ENCODE data around the gene ITSN1.
A peak's percentile ranks its signal among the peaks of the same experiment; 100 is the strongest.

Gene ITSN1

DNA sequence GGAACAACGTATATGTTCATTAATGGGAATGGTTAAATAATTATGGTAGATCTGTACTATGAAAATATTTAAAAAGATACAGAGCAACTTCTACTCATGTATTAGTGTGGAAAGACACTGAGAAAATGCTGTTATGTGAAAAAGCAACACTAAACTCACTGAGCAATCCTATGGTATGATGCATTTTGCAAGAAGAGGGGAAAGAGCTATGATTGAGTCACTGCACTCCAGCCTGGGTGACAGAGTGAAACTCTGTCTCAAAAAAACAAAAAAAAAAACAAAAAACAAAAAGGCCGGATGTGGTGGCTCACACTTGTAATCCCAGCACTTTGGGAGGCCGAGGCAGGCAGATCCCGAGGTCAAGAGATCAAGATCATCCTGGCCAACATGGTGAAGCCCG is 228.9 kb downstream of the ITSN1 start:
- DNase-seq (ENCODE audit: low read depth) = peak; percentile 37
- TF ChIP-seq, protein P1, sequence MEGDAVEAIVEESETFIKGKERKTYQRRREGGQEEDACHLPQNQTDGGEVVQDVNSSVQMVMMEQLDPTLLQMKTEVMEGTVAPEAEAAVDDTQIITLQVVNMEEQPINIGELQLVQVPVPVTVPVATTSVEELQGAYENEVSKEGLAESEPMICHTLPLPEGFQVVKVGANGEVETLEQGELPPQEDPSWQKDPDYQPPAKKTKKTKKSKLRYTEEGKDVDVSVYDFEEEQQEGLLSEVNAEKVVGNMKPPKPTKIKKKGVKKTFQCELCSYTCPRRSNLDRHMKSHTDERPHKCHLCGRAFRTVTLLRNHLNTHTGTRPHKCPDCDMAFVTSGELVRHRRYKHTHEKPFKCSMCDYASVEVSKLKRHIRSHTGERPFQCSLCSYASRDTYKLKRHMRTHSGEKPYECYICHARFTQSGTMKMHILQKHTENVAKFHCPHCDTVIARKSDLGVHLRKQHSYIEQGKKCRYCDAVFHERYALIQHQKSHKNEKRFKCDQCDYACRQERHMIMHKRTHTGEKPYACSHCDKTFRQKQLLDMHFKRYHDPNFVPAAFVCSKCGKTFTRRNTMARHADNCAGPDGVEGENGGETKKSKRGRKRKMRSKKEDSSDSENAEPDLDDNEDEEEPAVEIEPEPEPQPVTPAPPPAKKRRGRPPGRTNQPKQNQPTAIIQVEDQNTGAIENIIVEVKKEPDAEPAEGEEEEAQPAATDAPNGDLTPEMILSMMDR (conservative IDR thresholded peaks at IDR 0.05; ENCODE audit: control insufficient read depth, insufficient read depth, low read depth, low read length) = no peak
- H3K4me3 ChIP-seq (ENCODE audit: control insufficient read depth, low read depth, low read length) = no peak overlapping the region

DNA sequence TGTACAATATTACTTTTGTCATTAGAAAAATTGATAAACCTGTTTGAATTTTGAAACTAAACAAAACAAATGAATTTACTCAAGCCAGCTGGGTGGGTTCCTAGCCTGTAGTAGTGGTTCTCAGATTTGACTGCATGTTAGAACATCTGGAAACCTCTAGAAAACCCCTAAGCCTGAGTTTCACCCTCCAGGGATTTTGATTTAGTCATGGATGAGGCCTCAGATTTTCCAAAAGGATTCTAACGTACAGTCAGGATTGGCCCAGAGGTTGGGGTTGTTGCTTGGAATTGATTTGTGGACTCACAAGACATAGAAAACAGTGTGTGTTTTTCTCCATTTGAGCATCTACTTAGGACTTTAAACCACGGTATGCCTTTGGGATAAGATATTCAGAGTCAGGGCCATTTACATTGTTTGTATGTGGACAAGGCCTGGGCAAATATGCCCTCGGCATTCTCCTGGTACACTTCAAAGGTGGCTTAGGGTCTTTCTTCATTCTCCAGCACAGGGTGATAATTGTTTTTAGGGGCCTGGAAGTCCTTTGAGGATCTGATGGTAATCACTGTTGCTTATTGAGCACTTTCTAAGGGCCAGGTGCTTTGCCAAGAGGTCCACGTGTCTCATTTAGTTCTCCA is 230.7 kb downstream of the ITSN1 start:
- peak; percentile 42 for DNase-seq (ENCODE audit: low read depth)
- TF ChIP-seq, protein P1 (conservative IDR thresholded peaks at IDR 0.05; ENCODE audit: control insufficient read depth, insufficient read depth, low read depth, low read length) = no peak
- H3K4me3 ChIP-seq (ENCODE audit: control insufficient read depth, low read depth, low read length) = no peak overlapping the region

DNA sequence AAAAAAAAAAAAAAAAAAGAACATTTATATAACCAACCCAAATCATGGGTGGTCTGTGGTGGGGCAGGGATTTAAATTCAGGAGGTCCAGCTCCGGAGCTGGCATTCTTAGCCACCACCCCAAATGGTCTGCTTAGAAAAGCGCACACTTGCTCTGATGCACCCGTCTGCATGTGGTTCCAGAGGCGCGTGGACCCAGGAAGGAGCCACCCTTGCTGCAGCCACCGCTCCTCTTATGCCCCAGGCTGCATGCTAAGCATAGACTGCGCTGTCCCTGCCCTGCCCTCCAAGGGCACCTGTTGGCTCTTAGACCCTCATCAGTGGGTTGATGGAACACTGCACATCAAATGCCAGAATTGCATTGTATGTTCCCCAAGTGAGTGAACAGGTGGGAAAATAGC is 231.9 kb downstream of the ITSN1 start:
- no peak overlapping the region for H3K4me3 ChIP-seq (ENCODE audit: control insufficient read depth, low read depth, low read length)
- DNase-seq (ENCODE audit: low read depth) = no peak
- TF ChIP-seq, protein P1 (conservative IDR thresholded peaks at IDR 0.05; ENCODE audit: control insufficient read depth, insufficient read depth, low read depth, low read length) = no peak

DNA sequence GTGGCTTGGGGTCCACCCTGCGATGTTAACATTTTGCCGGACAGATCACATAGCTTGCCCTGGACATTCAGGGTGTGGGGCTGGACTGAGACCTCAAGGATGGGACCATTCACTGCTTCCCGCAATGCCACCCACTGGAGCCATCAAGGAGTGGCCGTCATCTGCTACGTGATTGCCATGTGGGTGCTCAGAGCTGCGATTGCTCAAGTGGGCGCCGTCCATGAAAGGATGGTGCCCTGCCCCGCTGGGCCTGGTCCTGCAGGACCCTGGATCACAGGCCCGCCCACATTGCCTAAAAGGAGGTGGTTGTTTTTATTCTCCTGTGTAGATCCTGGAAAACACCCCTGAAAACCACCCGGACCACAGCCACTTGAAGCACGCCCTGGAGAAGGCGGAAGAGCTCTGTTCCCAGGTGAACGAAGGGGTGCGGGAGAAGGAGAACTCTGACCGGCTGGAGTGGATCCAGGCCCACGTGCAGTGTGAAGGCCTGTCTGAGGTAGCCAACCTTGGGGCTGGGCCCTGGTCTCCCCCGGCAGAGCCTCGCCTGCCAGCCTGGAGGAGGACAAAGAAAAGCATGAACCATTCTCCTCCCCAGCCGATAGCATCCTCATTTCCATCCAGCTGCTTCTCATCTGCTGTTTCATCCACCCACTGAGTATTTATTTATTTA is 232.9 kb downstream of the ITSN1 start:
- H3K4me3 ChIP-seq (ENCODE audit: control insufficient read depth, low read depth, low read length) = no peak overlapping the region
- DNase-seq (ENCODE audit: low read depth) = no peak
- TF ChIP-seq, protein P1 (conservative IDR thresholded peaks at IDR 0.05; ENCODE audit: control insufficient read depth, insufficient read depth, low read depth, low read length) = no peak

DNA sequence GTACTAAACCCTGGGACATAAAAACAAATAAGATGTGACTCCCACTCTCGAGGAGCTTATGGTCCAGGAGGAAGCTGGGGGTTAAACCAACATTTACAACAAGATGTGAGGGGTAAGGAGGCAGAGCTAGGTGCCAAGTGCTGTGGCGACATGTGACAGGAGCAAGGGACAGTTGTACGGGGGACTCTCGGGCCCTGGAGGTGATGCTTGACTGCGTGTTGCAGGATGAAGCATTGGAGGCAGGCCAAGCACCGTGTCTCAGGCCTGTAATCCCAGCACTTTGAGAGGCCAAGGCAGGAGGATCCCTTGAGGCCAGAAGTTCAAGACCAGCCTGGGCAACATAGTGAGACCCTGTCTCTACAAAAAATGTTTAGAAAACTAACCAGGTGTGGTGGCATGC is 236.5 kb downstream of the ITSN1 start:
- DNase-seq (ENCODE audit: low read depth) = no peak
- TF ChIP-seq, protein P1 (conservative IDR thresholded peaks at IDR 0.05; ENCODE audit: control insufficient read depth, insufficient read depth, low read depth, low read length) = no peak

DNA sequence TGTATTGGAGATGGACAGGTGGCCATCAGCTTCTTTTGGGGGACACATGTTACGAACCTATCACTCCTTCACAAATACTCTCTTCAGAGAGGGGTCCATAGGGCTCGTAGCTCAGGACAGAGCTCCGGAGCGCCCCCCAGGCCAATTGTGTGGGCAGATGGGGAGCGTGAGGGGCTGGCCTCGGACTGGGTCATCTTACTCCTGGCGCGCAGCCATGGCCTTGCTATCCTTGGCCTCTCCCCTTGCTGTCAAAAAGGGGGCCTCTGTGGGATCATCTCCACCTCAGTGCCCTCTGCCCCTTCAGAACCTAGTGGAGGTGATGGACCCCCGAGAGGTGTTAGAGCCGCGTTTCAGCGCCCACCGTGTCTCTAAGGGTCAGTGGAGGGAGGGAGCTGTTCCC is 238.3 kb downstream of the ITSN1 start:
- no peak for DNase-seq (ENCODE audit: low read depth)
- TF ChIP-seq, protein P1 (conservative IDR thresholded peaks at IDR 0.05; ENCODE audit: control insufficient read depth, insufficient read depth, low read depth, low read length) = no peak
- H3K4me3 ChIP-seq (ENCODE audit: control insufficient read depth, low read depth, low read length) = no peak overlapping the region

More for the DNA sequence above, 236.5 kb downstream of the ITSN1 start:
- H3K4me3 ChIP-seq (ENCODE audit: control insufficient read depth, low read depth, low read length) = no peak overlapping the region
